H1 (cell line): ENCODE measurements around the gene TK1. TPM values are rescaled to one million over a fixed set of nuclear protein-coding genes. Genes with fewer than 3 reads are reported as not detected.

ENCODE experiments used
- CTCF ChIA-PET: fragments of 300-600 bp; sonication (Branson Sonifier 250); formaldehyde crosslinking; loops from one replicate; lab custom pipeline; 2021; ENCODE audit not compliant: partially characterized antibody; lab: Charles Lee
- POLR2A ChIA-PET: fragments of 300-600 bp; sonication (Branson Sonifier 250); formaldehyde crosslinking; loops from one replicate; lab custom pipeline; 2021; ENCODE audit warnings: inconsistent platforms; ENCODE audit not compliant: partially characterized antibody; lab: Charles Lee
- DNase-seq, 2 experiments: peaks; one replicate each; pipeline versions ENCODE4 v3.0.0 to v3.0.0-alpha.2; 2010 to 2022; ENCODE audit warnings: low spot score in 2 of 2, low read depth in 1 of 2, mixed read lengths in 1 of 2
- FAIRE-seq: peaks from 2 replicates; lab custom pipeline; 2011; peaks lifted over from hg19 to GRCh38; lab: Jason Lieb, UNC
- H2AFZ ChIP-seq: 2 replicates; pipeline ENCODE4 v1.8.1; 2012; ENCODE audit warnings: low read length, inconsistent platforms
- H2AK5ac ChIP-seq: 2 replicates; pipeline ENCODE4 v1.6.1; 2013; ENCODE audit warnings: low read depth, low read length
- H2BK120ac ChIP-seq: replicated peaks from 2 replicates; pipeline ENCODE3; 2013; ENCODE audit warnings: low read depth, low read length, inconsistent platforms
- H2BK12ac ChIP-seq: 2 replicates; pipeline ENCODE4 v1.6.1; 2013; ENCODE audit warnings: low read depth, low read length
- H2BK15ac ChIP-seq: 2 replicates; pipeline ENCODE4 v1.6.1; 2013; ENCODE audit warnings: low read length
- H2BK20ac ChIP-seq: 2 replicates; pipeline ENCODE4 v1.6.1; 2013; ENCODE audit warnings: low read length
- H2BK5ac ChIP-seq: 2 replicates; pipeline ENCODE4 v1.6.1; 2013; ENCODE audit warnings: low read depth, low read length
- H3K14ac ChIP-seq: 2 replicates; pipeline ENCODE4 v1.6.1; 2013; ENCODE audit warnings: inconsistent platforms; ENCODE audit not compliant: insufficient read length
- H3K18ac ChIP-seq: 2 replicates; pipeline ENCODE4 v1.6.1; 2013; ENCODE audit warnings: low read length; ENCODE audit errors: extremely low read depth
- H3K23ac ChIP-seq: 2 replicates; pipeline ENCODE4 v1.6.1; 2013; ENCODE audit warnings: inconsistent platforms; ENCODE audit not compliant: insufficient read length
- H3K23me2 ChIP-seq: 2 replicates; pipeline ENCODE4 v1.6.1; 2013; ENCODE audit warnings: low read depth, low read length
- H3K27ac ChIP-seq: 2 replicates; pipeline ENCODE4 v1.6.1; 2011; ENCODE audit warnings: low read depth, low read length, inconsistent platforms
- H3K27me3 ChIP-seq, 4 experiments: replicated peaks in 1 of 4; 1 replicate in 1 of 4; 2 replicates in 3 of 4; pipeline versions ENCODE4 v1.6.1 to v1.8.1; 2011 to 2013; ENCODE audit warnings: low read length in 3 of 4, mild to moderate bottlenecking in 3 of 4, inconsistent platforms in 2 of 4, mixed read lengths in 2 of 4, moderate library complexity in 1 of 4; ENCODE audit not compliant: control insufficient read depth in 3 of 4, insufficient read depth in 3 of 4; ENCODE audit errors: extremely low read depth in 1 of 4
- H3K36me3 ChIP-seq, 4 experiments: 2 replicates each; pipeline versions ENCODE4 v1.6.1 to v1.8.1; 2011 to 2013; ENCODE audit warnings: mild to moderate bottlenecking in 4 of 4, low read length in 3 of 4, moderate library complexity in 2 of 4, control low read depth in 1 of 4, inconsistent platforms in 1 of 4; ENCODE audit not compliant: insufficient read depth in 4 of 4, control insufficient read depth in 2 of 4
- H3K4ac ChIP-seq: replicated peaks from 2 replicates; pipeline ENCODE3; 2013; ENCODE audit warnings: low read length, low read depth, mixed read lengths, inconsistent platforms; ENCODE audit not compliant: insufficient read length
- H3K4me1 ChIP-seq, 4 experiments: replicated peaks in 1 of 4; 1 replicate in 1 of 4; 2 replicates in 3 of 4; pipeline versions ENCODE4 v1.6.1 to v1.8.1; 2011 to 2013; ENCODE audit warnings: low read length in 3 of 4, inconsistent platforms in 2 of 4, mixed read lengths in 1 of 4; ENCODE audit not compliant: insufficient read depth in 4 of 4, control insufficient read depth in 3 of 4
- H3K4me2 ChIP-seq, 2 experiments: 2 replicates each; pipeline versions ENCODE4 v1.6.1 to v1.8.1; 2011 to 2013; ENCODE audit warnings: low read depth in 2 of 2, low read length in 2 of 2, control low read depth in 1 of 2, inconsistent platforms in 1 of 2, mild to moderate bottlenecking in 1 of 2; ENCODE audit not compliant: insufficient read depth in 1 of 2
- H3K4me3 ChIP-seq, 4 experiments: fragments of 200-600, 300-600 bp in 1 of 4; sonication (generic), shearing (Covaris generic), sonication (Bioruptor Twin) in 1 of 4; 2 replicates each; pipeline versions ENCODE4 v1.5.1 to v1.8.1; 2011 to 2016; ENCODE audit warnings: low read length in 4 of 4, low read depth in 3 of 4, control low read depth in 2 of 4, inconsistent platforms in 2 of 4, mild to moderate bottlenecking in 2 of 4, mixed read lengths in 1 of 4, moderate library complexity in 1 of 4; ENCODE audit not compliant: insufficient read depth in 2 of 4; ENCODE audit errors: extremely low read depth in 1 of 4
- H3K56ac ChIP-seq: replicated peaks from 2 replicates; pipeline ENCODE3; 2013; ENCODE audit warnings: low read depth, mild to moderate bottlenecking, mixed read lengths, low read length, inconsistent platforms; ENCODE audit not compliant: insufficient read length
- H3K79me1 ChIP-seq: 2 replicates; pipeline ENCODE4 v1.6.1; 2013; ENCODE audit warnings: low read depth, low read length, control low read depth
- H3K79me2 ChIP-seq, 2 experiments: 2 replicates each; pipeline versions ENCODE4 v1.6.1 to v1.8.1; 2012 to 2013; ENCODE audit warnings: low read length in 2 of 2, mild to moderate bottlenecking in 2 of 2, inconsistent platforms in 1 of 2; ENCODE audit not compliant: insufficient read depth in 2 of 2, control insufficient read depth in 1 of 2
- H3K9ac ChIP-seq, 4 experiments: replicated peaks in 1 of 4; 1 replicate in 1 of 4; 2 replicates in 3 of 4; pipeline versions ENCODE4 v1.6.1 to v1.8.1; 2011 to 2013; ENCODE audit warnings: low read depth in 3 of 4, low read length in 3 of 4, control low read depth in 2 of 4, mild to moderate bottlenecking in 2 of 4, moderate library complexity in 2 of 4, inconsistent platforms in 1 of 4; ENCODE audit errors: extremely low read depth in 1 of 4
- H3K9me3 ChIP-seq, 2 experiments: 2 replicates each; pipeline versions ENCODE4 v1.6.1 to v1.8.1; 2012 to 2013; ENCODE audit warnings: mild to moderate bottlenecking in 2 of 2, moderate library complexity in 2 of 2, control low read depth in 1 of 2, inconsistent platforms in 1 of 2, low read depth in 1 of 2, low read length in 1 of 2, mixed read lengths in 1 of 2; ENCODE audit not compliant: insufficient read depth in 2 of 2
- H4K20me1 ChIP-seq, 2 experiments: replicated peaks in 1 of 2; 2 replicates each; pipeline versions ENCODE3 to v1.8.1; 2011 to 2013; ENCODE audit warnings: inconsistent platforms in 2 of 2, low read length in 2 of 2, mild to moderate bottlenecking in 1 of 2; ENCODE audit not compliant: insufficient read depth in 2 of 2, control insufficient read depth in 1 of 2
- H4K5ac ChIP-seq: 2 replicates; pipeline ENCODE4 v1.6.1; 2013; ENCODE audit warnings: low read length, low read depth, mixed read lengths, inconsistent platforms; ENCODE audit not compliant: insufficient read length
- H4K8ac ChIP-seq: 2 replicates; pipeline ENCODE4 v1.8.0; 2013; ENCODE audit warnings: mild to moderate bottlenecking, moderate library complexity, low read length, inconsistent platforms; ENCODE audit not compliant: insufficient read depth; ENCODE audit errors: extremely low read depth
- H4K91ac ChIP-seq: replicated peaks from 2 replicates; pipeline ENCODE3; 2013; ENCODE audit warnings: low read length, mixed read lengths, inconsistent platforms; ENCODE audit not compliant: insufficient read length
- E2F6 ChIP-seq: IDR thresholded peaks from 2 replicates; pipeline ENCODE4 v1.6.1; 2012; ENCODE audit warnings: inconsistent platforms
- GTF2F1 ChIP-seq: IDR thresholded peaks from 2 replicates; pipeline ENCODE4 v1.6.1; 2012; ENCODE audit warnings: low read depth, low read length, improper control_type of control experiment, borderline replicate concordance
- PHF8 ChIP-seq: fragments of 200-600 bp; sonication (generic); conservative IDR thresholded peaks from 2 replicates; pipeline ENCODE4 v1.7.1; 2012; ENCODE audit warnings: low read depth, mild to moderate bottlenecking, inconsistent platforms, low read length, moderate library complexity
- POU5F1 ChIP-seq: IDR thresholded peaks from 2 replicates; pipeline ENCODE4 v1.6.1; 2011; ENCODE audit warnings: low read depth, mild to moderate bottlenecking, low read length, moderate library complexity
- RAD21 ChIP-seq, 2 experiments: IDR thresholded peaks in 1 of 2; conservative IDR thresholded peaks in 1 of 2; 2 replicates each; pipeline ENCODE4 v1.6.1; 2011; ENCODE audit warnings: low read depth in 2 of 2, low read length in 2 of 2, improper control_type of control experiment in 1 of 2, inconsistent platforms in 1 of 2, mild to moderate bottlenecking in 1 of 2, moderate library complexity in 1 of 2
- WGBS, 2 experiments: shearing (Covaris generic) in 1 of 2; methylation state at CpG; one replicate each; pipeline versions ENCODE4 v1.1.6 to v1.1.7; 2013 to 2015; ENCODE audit warnings: low lambda C conversion rate in 2 of 2, mixed read lengths in 2 of 2, inconsistent platforms in 1 of 2, low coverage in 1 of 2, missing lambda C conversion rate in 1 of 2; ENCODE audit not compliant: insufficient replicate concordance in 2 of 2, insufficient coverage in 1 of 2, insufficient read length in 1 of 2; ENCODE audit errors: extremely low coverage in 1 of 2, missing lambda C conversion rate in 1 of 2; 5-methylcytosine and 5-hydroxymethylcytosine counted together
- polyA plus RNA-seq, 7 experiments: library from polyadenylated mRNA; depleted of rRNA in 3 of 7; stranded (reverse) in 5 of 7; unstranded in 2 of 7; fragments of >200 nt in 5 of 7; fragments of 200-250 nt in 2 of 7; gene quantifications; 1 replicate in 5 of 7; 2 replicates in 1 of 7; 4 replicates in 1 of 7; pipeline versions ENCODE4 v1.2.1 to v1.2.3, GENCODE V29; 2011 to 2013; ENCODE audit warnings: missing spikeins in 2 of 7, mixed read lengths in 2 of 7
- total RNA-seq: library from RNA; stranded (reverse); fragmentation: NEBNext Ultra II Directional; extraction: Animal tissue kit (Norgen Biotek cat#: 25700); gene quantifications from 2 replicates; pipeline ENCODE4 v1.2.1, GENCODE V29; 2021

The TK1 gene
- total and polyA plus RNA-seq, 2 of the 8 experiments (the other 6 are each of a cell fraction or from before 2014, with no cell fraction given), result 66.9 to 147 TPM

- Histone ChIP-seq H3K9ac (no peak overlapping the region), H2BK120ac (no peak overlapping the region), H3K79me1 (no peaks in the 10 kb centered on the region), H3K9me3 (no peaks in the 10 kb centered on the region), H2BK5ac (no peak overlapping the region), H2BK12ac (no peak overlapping the region), H2AK5ac (no peak overlapping the region), H3K4me2 (no peak overlapping the region), H3K4ac (no peak overlapping the region), H3K36me3 (no peaks in the 10 kb centered on the region), H3K27me3 (0 out of 7 replicates have a peak, but pooled peaks cover 0 to 2% (median 0%) of the 10 kb centered on the region in 4 experiments), H4K91ac (no peak overlapping the region), H3K27ac (no peak overlapping the region), H2BK20ac (no peak overlapping the region), H4K8ac (peak overlapping the region; percentile 38; the same call in 1 of the 2 replicates), H3K23me2 (no peaks in the 10 kb centered on the region), H3K18ac (no peak overlapping the region; the same call in 1 of the 2 replicates), H3K23ac (no peak overlapping the region), H3K14ac (no peak overlapping the region), H2BK15ac (peak overlapping the region; percentile 29; the same call in 1 of the 2 replicates), H3K4me1 (no peaks in the 10 kb centered on the region; a peak in 2 of 7 replicates), H4K5ac (no peak overlapping the region), H2AFZ (no peak overlapping the region), H4K20me1 (no peaks in the 10 kb centered on the region), H3K79me2 (no peaks in the 10 kb centered on the region), H3K56ac (no peak overlapping the region), H3K4me3 (no peak overlapping the region)
- no peak for FAIRE-seq
- DNase-seq, result no peak
- TF ChIP-seq GTF2F1, result no peak
- TF ChIP-seq PHF8, result no peak
- TF ChIP-seq E2F6, result no peak
- no peak for TF ChIP-seq RAD21 (IDR thresholded peaks at IDR 0.05 in 1 of 2, conservative IDR thresholded peaks at IDR 0.05 in 1 of 2; ENCODE audit: low read depth in 2 of 2, low read length in 2 of 2)
- no peak for TF ChIP-seq POU5F1
- ChIA-PET POLR2A (interaction anchor here (1.2 to 2.2 kb wide), 2 partner anchors 23 to 28 kb away, joined by 3 to 8 read pairs; no protein-coding TSS in a partner anchor), CTCF (interaction anchor here (0.6 to 1.5 kb wide), 5 partner anchors 9 to 260 kb away, joined by 3 to 5 read pairs (median 4); partner anchors contain the start of gene AFMID)
- 95% methylated on average over 6 of the region's 6 CpGs; no CpG with 5 or more reads in 1 of the 2 experiments for WGBS, 2 experiments
Observed at GRCh38 chr17:78146881-78147280, 40.0 kb downstream of the TK1 start.
